Ramos (cell line): Measurements from ENCODE around the gene ARHGAP30.
"Not testable (repeated sequence)": the region's sequence is repeated elsewhere in the genome, so short reads cannot be mapped to it uniquely, and the experiment has no call there.

Experiments used
- in situ Hi-C: fragments of 300-500 bp; cut with MboI; formaldehyde crosslinking; loops from one replicate; pipeline ENCODE4 v1.14.3; 2022; ENCODE audit warnings: low sequenced_read_pairs; ENCODE audit not compliant: unreplicated experiment

The ARHGAP30 gene

DNA sequence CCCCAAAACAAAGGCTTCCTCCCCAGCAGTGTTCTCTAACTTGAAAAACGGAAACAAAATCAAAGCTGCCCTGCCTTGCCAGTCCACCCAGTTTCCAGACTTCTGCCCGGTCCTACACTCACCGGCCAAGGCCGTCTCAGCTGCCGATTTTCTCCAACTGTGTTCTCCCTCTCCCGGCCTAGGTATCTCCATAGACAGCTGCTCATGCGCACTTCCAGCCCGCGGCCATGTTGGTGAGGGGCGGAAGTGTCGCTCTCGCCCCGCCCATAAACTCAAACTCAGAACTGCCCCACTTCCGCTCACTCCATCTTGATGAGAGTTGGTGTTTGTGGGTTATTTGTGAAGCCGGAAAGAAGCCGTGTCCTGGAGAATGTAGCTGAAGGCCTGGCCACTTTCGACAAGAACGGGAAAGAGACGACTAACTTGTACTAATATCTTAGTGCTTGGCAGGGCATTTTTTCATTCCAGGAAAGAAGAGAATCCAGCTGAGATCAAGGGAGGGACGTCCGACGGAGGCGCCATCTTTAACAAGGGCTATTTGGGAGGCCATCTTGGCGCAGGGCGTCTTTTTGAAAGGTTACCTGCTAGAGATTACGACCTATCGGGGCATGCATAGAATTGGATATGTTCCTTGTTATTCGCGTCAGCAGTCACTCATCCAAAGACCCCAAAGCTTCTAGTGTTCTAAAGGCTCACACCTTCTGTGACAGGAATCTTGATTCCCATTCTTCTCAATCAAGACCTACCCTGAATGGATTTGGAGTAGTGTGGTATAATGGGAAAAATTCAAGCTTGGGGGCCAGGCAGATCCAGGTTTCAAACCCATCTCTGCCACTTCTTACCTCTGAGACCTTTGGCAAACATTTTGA, 23.7 kb downstream of the ARHGAP30 start, which contains the start of gene USF1:
TSS of gene USF1 (minus strand) at position 242 of the 869 bp plus-strand sequence. CDS start 2,702 bp downstream, outside the sequence.
- in situ Hi-C loops, result loop anchor here (25.0 kb wide), 1 partner anchor 666 kb away; the partner anchor contains the start of genes FCRLA and FCRLB

DNA sequence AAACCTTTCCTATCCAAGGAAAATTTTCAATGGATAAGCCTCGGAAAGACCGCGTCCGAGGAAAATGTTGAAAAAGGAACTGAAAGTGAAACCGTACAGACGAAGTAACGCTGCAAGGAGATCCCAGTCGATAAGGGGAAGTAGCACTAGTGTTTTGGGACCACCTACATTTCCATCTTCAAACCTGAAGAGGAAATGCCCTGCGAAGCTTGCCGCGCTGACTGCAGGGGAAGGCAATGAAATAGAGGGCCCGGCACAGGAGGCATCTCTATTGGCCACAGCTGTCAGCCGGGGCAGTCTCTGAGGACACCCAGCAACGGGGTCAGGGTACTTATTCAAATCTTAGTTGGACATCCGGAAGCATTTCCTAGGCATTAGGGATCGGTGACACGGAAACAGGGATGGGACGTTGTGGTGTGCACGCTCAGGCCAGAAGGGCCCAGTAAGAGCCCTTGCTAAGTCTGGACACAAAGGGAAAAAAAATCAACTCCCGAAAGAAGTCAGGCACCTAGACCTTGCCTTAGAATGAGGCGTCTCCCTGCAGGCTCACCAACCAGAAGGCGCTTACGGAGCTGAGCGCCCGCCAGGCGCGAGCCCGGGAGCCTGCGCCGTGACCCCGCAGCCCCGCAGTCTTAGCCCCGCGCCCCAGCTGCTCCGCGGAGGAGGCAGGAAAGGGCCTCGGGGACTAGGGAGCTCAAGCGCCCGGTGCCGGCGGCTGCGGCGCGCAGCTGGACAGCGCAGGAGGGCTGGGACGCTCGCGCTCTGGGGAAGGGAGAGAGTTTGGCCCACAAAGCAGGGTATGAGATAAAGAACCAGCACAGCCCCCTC, 24.6 kb downstream of the ARHGAP30 start:
- in situ Hi-C loops, result loop anchor here (25.0 kb wide), 1 partner anchor 667 kb away; the partner anchor contains the start of genes FCRLA and FCRLB

DNA sequence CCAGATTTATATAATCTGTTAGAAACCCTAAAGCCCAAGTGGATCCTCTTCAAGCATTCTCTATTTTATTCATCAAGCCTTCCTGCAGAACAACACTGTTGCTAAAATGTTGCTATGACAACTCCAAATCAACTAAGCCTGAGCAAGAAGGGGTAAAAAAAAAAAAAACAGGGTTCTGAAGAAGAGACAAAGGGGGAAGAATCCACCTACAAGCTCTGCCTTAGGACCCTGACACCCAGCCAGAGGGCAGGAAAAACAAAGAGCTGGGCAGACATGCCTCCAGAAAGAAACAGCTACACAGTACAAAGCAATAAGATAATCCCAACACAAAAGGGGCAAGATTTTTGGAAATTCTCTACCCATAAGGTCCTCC, 25.2 kb downstream of the ARHGAP30 start:
- in situ Hi-C loops, result loop anchor here (25.0 kb wide), 1 partner anchor 668 kb away; the partner anchor contains the start of genes FCRLA and FCRLB

DNA sequence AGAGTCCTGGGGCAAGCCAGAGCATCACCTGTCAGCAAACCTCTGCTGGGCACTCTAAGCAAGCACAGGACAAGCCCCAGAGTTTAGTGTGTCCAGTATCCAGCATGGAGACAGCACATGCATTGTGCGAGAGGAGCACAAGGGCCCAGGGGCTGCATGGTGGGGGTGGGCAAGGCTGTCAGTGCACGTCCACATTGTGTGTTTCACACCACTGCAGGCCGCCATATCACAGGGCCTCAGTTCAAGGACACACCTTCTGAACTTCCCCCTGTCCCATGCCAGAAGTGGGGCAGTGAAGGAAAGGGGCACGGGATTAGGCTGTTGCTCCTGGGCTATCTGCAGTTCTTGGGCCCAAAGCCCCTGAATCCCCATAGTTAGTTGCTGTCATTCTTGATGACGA, 30.1 kb downstream of the ARHGAP30 start:
- in situ Hi-C loops, result loop anchor here (25.0 kb wide), 1 partner anchor 673 kb away; the partner anchor contains the start of genes FCRLA and FCRLB

DNA sequence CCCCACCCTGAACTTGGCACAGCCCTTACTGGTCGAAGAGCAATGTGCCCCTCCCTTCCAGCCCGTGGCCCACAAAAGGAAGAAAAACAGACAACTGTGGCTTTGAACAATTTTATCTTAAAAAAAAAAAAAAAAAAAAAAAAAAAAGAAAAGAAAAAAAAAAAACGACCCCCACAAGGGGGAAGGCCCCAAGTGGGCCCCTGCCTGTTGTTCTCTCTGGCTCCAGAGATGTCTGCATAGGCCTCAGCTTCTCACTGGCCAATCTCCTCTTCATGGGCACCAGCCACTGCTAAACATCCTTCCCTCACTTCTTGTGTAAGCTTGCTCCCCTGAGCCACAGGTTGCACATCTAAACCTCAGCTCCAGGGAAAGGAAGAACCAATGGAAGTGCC, 30.5 kb downstream of the ARHGAP30 start:
- in situ Hi-C loops, result loop anchor here (25.0 kb wide), 1 partner anchor 673 kb away; the partner anchor contains the start of genes FCRLA and FCRLB

DNA sequence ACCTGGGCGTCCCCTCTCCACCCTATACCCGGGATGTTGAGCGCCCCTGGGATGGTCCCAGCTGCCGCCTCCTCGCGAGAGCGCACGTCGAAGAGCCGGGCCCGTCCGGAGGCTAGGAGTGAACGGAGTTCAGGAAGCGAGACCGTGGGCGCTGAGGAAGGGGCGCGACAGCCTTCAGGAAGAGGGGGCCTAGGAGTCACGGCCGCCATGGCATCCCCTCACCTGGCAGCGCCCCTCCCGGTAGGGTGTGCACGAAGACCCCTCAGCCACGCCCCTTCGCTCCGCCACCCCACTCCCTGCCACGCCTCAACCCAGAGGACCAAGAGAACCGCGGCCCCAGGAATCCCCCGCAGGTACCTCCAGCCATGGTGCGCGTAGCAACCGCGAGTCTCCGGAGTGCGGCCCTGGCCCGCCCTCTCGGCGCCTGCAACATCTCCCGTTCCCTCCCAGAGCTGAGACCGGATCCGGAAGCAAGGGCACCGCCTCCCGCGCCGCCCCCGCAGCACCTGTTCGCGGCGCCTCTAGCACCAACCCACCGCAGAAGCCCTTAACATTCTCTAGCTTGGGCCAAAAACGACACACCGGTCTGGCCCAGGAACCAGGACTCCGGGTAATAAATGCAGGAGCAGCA, 31.1 kb downstream of the ARHGAP30 start, which contains the start of gene TSTD1:
TSS of gene TSTD1 (minus strand) at position 442 of the 631 bp plus-strand sequence. CDS start at position 367, 75 bp downstream.
- in situ Hi-C loops, result loop anchor here (25.0 kb wide), 1 partner anchor 674 kb away; the partner anchor contains the start of genes FCRLA and FCRLB

DNA sequence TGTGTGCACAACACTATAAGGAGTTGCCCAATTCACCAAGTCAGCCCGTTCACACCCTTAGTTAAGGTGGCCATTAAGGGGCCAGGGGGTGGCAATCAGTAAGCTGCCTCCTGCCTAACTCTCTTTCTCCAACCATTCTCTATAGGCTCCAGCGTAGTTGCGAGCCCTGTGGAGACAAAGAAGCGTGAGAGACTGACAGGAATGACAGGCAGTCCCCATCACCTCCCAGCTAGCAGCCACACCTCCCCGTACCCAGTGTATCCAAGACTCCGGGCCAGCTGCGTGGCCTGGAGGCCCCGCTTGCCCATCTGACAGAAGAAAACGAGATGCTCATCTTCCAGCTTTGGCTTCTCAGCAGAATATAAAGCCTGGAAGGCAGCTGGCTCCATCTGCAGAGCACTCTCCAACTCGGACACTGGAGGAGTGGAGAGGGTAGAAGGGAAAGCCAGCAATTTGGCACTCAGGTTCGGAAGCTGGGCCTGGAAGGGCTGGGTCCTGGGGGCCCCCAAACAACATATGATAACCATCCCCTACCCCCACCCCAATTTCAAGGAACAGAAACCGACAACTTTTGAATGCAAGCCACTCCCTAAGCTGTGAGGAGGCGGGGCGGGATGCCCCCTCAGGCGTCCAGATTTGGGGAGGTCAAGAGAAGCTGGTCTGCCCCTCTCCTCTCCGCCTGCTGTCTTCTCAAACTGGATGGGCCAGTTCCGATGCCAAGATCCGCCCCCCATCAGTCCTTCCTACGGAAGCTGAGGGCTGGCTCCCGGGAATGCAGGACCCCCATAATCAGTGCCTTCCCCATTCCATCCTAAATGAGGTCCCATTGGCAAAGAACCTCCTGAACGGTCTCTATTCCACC, 31.8 kb downstream of the ARHGAP30 start:
- in situ Hi-C loops, result loop anchor here (25.0 kb wide), 1 partner anchor 674 kb away; the partner anchor contains the start of genes FCRLA and FCRLB

DNA sequence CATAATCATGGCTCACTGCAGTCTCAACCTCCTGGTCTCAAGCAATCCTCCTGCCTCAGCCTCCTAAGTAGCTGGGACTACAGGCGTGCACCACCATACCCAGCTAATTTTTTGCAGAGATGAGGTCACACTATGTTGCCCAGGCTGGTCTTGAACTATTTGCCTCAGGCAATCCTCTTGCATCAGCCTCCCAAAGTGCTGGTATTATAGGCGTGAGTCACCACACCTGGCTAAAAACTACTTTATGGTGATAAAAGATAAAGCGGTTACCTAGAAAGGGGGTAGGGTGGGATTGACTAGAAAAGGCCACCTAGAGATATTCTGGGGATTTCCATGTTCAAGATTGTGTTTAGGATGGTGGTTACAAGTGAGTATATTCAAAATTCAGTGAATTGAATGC, 35.9 kb downstream of the ARHGAP30 start:
- in situ Hi-C loops, result loop anchor here (25.0 kb wide), 1 partner anchor 679 kb away; the partner anchor contains the start of genes FCRLA and FCRLB

DNA sequence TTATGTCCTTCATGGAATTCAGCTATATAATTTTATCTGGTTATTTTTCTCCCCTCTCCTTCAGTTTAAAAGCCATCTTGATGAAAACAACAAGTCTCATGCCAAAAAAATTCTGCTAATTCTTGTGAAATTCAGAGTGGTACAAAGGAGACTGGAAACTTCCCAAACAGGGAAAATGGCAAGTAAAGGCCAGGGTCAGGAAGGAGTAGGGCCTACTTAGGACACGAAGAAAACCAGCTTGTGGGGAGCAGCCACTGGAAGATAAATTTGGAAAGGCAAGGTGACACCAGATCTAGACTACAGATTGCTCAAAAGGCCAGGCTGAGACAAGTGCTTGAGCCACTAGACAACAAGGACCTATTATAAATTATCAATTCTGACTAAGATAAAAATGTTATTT, 37.3 kb downstream of the ARHGAP30 start:
- in situ Hi-C loops, result loop anchor here (25.0 kb wide), 1 partner anchor 680 kb away; the partner anchor contains the start of genes FCRLA and FCRLB

DNA sequence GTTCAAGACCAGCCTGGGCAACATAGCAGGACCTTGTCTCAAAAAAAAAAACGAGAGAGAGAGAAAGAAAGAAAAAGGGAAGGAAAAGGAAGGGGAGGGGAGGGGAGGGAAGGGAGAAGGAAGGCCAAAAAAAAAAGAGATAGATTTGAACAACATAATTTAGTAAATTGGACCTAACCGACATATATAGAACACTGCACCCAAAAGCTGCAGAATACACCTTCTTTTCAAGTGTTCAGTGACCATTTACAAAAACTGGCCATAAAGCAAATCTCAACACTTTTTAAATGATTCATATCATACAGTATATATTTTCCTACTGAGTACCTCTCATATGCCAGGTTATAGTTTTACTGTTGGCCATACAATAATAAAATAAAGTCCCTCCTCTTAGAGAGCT, 37.8 kb downstream of the ARHGAP30 start:
- in situ Hi-C loops, result loop anchor here (25.0 kb wide), 1 partner anchor 680 kb away; the partner anchor contains the start of genes FCRLA and FCRLB

DNA sequence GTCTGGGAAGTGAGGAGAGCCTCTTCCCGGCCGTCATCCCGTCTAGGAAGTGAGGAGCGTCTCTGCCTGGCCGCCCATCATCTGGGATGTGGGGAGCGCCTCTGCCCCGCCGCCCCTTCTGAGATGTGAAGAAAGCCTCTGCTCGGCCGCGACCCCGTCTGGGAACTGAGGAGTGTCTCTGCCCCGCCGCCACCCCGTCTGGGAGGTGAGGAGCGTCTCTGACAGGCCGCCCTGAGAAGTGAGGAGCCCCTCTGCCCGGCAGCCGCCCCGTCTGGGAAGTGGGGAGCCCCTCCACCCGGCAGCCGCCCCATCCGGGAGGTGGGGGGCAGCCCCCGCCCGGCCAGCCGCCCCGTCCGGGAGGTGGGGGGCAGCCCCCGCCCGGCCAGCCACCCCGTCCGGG, 40.2 kb downstream of the ARHGAP30 start:
- in situ Hi-C loops, result loop anchor here (25.0 kb wide), 1 partner anchor 683 kb away; the partner anchor contains the start of genes FCRLA and FCRLB

DNA sequence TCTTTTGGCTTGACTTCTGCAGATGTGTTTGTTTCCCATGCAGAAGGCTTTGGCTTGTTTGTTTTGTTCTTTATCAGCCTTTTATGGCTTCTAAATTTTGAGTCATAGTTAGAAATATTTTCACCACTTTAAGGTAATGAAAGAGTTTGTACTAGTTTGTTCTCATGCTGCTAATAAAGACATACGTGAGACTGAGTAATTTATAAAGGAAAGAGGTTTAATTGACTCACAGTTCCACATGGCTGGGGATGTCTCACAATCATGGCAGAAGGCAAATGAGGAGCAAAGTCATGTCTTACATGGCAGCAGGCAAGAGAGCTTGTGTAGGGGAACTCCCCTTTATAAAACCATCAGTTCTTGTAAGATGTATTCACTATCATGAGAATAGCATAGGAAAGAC, 42.7 kb downstream of the ARHGAP30 start:
- in situ Hi-C loops, result loop anchor here (25.0 kb wide), 1 partner anchor 685 kb away; the partner anchor contains the start of genes FCRLA and FCRLB

DNA sequence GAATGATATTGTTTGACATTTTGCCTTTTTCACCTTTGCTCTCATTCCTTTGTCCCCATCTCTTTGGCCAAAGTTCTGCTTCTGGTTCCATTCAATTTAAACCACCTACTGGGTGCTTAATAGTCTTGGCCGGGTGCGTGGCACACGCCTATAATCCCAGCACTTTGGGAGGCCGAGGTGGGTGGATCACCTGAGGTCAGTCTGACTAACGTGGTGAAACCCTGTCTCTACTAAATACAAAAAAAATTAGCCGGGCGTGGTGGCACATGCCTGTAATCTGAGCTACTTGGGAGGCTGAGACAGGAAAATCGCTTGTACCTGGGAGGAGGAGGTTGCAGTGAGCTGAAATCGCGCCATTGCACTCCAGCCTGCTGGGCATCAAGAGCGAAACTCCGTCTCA, 47.3 kb downstream of the ARHGAP30 start:
- in situ Hi-C loops, result not testable (repeated sequence)

DNA sequence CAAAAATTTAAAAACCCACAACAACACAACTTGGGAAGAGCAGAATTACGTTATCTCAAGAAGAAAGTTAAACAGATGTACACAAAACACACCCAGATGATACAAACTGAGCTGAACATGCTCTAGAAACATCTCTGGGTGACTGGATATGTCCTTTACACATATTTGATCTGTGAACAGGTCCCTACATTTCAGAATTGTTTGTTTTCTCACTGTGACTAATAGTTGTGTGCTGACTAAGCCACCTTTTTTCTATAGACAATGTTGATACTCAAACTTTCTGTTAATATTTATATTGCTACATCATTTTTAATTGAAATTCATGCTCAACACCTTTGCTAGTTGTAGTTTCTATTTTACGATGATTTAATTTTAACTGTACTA, 47.7 kb downstream of the ARHGAP30 start:
- in situ Hi-C loops, result no loop called here

DNA sequence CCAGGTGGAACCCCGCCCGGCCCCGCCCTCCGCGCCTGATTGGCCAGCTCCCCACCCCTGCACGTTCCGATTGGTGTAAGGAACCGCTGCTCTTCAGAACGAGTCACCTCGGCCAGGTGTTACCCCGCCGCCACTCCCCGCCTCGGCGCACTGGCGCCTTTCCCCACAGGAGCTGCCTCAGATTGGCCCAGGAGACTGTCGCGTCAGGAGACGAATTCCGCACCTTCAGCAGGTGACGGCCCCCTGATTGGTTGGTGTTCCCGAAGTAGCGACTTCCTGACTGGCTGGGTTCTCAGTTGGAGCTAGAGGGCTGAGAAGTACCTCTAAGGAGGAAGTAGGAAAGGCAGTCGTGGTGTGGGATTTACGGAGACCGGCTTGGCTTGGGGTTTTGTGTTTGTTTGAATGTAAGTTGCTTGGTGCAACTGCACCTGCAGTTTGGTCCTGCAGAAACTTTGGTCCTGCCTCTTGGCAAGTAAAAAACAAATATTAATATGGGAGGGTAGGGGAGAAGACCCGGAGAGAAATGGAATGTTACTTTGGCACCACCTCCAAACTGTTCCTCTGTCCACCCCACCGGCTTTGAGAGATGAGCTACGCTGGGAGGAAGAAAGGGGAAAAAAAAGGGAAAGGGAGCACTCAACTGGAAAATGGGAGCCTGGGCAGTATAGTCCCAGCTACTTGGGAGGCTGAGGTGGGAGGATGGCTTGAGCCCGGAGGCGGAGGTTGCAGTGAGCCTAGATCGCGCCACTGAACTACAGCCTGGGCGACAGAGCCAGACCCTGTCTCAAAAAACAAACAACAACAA, 48.3 kb downstream of the ARHGAP30 start:
- in situ Hi-C loops, result no loop called here

DNA sequence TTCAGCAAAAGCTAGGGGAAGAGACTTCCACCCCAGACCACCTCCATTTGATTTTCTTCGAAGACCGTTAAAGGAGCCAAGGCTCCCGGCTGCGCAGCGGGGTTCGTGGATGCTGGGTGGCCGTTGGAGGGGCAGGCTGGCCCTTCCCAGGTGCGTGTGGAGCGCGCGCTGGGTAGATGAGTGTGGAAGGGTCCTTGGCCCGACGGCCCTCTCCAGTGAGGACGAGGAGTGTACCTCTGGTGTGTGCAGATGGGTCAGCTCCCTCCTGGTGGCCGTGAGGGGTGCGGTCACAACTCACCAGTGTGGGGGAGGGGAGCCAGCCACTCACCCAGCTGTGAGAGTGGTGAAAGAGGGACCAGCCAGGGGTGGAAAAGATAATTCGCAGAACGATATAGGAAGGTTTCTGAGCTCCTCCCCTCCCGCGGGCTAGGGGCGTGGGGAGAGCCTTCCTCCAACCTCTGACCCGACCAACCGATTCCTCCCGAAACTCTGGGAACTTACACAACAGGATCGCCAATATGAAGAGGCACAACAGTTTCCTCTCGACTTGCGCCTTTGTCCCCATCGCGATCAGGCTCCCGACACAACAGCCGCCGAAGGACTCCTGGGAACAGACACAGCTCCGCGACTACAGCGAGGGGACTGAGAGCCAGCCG, 49.1 kb downstream of the ARHGAP30 start, which contains the start of gene F11R:
TSS of gene F11R (minus strand) at position 644 of the 656 bp plus-strand sequence. CDS start at position 565, 79 bp downstream.
- in situ Hi-C loops, result no loop called here
